ENCODE measurements around the gene ARID2.

ARID2 gene

DNA sequence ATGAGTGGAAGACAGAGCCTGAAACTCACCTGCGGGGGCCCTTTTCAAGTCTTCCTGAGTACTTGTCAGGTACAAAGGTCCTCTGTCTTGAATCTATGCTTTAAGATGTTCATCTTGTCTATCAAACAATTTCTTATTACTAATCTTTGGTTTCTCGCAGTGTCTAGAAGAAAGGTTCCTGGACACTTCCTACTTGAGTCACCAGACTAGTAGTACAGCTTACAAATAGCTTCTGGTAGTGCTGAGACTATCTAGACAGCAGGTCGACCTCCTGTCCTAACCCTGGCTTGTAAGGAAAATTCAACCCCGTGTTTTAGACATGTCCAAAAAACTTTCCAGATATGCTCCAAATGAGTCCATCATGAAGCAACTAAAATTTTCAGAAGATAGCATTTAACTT, 11.2 kb upstream of the ARID2 start:
- no peak for DNase-seq

DNA sequence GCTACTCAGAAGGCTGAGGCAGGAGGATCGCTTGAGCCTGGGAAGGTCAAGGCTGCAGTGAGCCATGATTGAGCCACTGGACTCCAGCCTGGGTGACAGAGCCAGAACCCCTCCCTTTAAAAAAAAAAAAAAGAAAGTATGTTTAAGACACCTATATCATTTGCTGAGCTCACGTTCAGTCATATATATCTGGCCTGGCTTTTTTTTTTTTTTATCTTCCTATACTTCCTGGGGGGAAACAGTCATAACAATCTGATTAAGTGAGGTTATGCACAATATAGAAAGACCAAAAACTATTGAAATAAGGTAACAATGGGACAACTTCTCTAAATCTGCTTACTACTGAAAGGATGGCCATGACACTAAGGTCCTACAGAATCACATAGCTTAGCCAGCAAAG, 9.4 kb upstream of the ARID2 start:
- no peak for DNase-seq

GRCh38 chr12:45721369-45721768, 8.1 kb upstream of the ARID2 start:
- DNase-seq: no peak

GRCh38 chr12:45721954-45722353, 7.6 kb upstream of the ARID2 start:
- no peak for DNase-seq

GRCh38 chr12:45725631-45726602, 3.6 kb upstream of the ARID2 start:
- peak in 29 of 56 donors; percentile 1 to 43 (median 8) for DNase-seq

DNA sequence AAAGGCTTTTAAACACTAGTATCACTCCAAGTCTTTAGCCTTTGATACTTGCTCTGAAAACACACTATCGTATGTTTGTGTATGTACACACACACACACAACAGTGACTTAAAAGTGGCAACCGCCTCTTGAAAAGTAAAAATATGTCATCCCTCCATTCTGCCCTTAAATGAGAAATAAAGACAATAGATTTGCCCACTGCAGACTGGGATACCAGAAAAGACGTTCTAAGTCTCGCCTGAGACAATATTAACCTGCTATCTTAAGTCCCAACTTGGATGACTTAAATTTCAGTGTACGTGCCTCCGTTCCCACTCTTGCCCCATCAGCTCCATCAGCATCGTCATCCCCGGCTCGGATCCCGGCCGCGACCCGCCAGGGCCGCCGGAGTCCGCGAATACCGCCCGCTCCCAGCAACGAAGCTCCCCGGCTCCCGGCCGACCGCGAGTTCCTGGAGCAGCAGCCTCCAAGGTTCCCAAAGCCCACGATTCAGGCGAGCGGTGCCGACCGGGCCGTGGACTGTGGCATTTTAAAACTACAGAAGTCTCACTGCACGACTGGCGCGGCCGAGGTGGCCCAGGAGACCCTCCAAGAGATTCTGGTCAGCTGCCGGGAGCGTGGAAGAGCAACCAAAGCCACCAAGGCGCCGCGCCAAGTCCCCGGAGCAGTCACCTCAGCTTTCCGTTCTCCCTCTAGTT, 2.8 kb upstream of the ARID2 start:
- DNase-seq: peak in 46 of 56 donors; percentile 41 to 90 (median 74)

DNA sequence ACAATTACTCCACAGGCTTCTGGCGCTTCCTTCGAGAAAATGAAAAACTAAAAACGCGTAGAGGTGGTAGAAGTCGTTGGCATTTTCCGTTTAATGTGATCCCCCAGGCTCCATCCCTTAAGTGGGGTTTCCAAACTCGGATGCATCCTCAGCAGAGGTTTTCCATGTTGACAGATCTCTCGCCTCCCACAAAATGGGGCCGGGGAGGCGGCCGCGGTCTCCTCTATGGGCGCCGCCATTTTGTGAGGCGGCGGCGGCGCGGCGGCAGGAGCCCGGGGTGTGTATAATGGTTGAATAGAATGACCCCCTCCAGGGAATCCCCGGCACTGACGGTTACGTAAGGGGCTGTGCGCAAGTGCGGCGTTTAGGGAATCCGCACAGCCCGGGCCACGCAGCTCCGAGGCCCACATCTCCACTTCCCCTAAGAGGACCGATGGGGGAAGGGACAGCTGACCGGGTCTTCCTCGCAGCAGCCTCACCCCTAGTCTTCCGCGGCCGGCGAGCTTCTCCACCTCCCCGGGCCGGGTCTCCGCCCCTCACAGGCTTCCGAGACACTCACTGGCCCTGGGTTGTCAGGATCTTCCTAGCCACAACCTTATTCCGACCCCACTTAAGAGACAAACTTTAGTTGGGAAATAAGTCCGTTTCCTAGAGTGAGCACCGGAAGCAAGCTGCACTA, 2.1 kb upstream of the ARID2 start:
- peak; percentile 67 to 95 (median 88) for DNase-seq

DNA sequence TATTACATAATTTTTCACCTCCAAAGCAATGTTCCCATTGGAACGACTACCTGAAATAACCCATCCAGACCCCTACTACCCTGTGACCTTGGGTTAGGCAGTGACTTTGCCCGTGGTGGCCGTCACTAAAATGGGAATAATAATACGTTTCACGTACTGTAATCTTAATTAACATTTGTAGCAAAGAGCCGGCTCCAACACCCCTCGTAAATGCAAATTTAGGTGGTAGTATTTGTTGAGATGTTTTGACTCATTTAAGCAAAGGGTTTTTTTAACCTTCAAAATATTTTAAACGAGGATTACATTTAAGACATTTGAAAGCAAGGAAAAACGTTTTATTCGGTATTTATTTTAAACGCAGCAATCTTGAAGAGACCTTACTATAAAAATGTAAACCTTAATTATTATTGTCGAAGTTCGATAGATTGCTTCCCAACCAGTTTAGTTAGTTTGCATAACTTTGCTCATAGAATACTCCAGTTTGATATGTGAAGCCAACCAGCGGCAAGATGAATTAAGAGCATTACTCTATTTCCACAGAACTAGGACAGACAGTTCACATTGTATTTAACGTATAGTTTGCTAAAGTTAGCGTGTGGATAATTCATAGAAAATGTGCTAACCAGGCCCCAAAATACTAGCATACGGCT, 1.4 kb upstream of the ARID2 start:
- peak in 1 of 56 donors; percentile 35 for DNase-seq

DNA sequence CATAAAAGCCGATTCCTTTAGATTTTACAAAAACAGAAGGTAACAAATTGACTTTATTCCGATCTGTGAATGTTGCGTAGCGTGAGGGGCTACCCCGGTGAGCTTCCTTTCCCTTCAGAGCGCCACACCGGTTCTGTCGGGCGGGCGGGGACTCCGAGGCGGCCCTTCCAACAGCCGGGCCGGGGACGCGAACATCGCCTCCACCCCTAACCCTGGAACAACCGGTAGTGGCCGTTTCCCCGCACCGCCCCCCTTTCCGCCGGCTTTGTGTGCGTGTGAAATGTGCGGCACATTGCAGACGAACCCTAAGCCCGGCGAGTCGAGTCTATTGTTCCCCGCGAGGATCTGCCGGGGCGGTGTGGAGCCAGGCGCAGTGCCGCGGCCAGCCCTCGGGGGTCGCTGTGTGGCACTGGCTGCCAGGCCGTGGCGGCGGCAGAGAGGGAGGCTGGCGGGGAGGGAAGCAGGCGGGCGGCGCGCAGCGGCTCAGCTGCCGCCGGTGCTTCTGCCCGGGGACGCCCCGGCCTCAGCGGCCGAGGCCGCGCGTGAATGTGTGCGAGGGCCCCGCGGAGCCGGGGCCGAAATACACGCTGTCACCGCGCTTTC, 775 bp upstream of the ARID2 start:
- DNase-seq: peak; percentile 29 to 98 (median 94)

DNA sequence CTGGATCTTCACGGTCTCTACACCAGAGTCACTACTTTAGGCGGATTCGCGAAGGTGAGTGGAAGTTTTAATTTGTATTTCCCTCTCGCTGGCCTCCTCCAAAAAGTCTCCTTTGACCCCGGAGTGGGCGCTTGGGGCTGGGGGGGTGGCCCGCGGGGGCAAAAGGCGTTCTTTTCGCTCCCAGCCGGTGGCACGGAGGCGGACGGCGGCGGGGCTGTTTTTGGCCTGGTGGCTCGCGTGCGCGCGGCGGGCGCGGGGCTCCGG, 510 bp downstream of the ARID2 start:
- DNase-seq: peak in 13 of 56 donors; percentile 26 to 76 (median 49)

DNA sequence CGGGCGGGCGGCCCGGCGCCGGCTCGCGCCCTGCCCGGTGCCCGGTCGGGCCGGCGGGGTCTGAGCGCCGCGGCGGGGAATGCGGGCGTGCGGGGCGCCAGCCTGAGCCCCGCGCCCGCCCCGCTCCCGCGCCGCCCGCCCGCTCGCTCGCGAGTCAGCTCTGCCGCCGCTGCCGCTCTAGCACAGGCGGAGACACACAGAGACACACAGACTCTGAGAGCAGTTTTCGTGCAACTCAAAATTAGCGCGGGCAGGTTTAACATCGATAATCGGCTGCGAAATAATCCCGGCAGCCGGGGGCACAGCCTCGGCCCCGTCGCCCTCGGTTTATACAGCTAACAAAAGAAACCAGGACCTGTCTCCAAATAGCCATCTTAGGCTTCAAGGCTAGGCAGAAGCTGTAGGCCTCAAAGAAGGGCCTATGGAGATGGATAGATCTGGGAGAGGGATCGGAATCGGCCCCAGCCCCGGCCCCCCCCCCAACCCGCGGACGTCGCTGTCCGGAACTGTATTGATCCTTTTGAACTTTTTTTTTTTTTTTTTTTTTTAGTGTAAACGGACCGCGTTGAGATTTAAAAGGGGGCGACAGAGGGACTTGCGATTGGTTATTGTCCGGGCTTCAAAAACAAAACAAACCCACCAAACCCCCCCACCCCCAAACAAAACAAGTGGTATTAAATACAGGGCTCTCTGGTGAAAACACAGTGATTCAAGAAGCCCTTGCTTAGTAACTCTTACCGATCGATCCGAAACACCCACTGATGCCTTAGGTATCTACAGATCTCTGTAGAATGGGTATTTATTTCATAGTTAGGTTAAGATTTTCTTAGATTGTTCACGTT, 1.1 kb downstream of the ARID2 start:
- peak in 48 of 56 donors; percentile 3 to 70 (median 43) for DNase-seq

GRCh38 chr12:45731190-45731775, 1.8 kb downstream of the ARID2 start:
- no peak for DNase-seq

DNA sequence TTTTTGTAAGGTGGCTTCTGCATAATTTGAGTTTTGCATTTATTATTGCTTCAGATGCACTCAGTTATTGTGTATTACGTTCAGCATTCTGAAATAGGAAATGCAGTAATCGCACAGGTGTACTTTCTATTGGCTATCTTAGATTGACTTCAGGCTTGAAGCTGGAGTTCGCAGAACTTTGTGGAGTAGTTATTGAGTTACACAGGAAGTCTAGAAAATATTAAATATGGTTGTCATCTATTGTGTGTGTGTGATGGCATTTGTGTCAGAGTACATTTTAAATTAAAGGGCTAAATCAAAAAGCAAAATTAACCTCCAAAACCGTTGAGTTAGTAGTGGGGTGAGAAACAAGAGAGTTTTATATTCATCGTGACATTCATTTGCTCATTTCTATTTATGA, 2.7 kb downstream of the ARID2 start:
- DNase-seq: no peak

DNA sequence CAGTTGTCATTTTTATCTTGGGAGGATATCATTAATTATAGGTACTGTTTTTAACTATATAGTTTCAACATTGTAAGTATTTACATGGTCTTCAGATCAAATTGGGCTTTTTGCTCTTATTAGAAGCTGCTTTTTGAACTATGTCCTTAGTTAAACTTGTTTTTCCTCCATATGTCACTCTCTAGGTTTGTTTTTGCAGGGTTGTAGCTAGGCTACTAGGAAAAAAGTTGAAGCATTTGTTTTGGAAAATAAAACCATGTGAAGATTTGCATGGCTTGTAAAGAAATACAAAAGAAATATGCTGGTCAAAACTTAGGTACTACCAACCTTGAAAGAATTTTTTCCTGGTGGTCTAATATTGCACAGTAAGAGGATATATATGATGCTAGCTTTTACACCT, 3.4 kb downstream of the ARID2 start:
- DNase-seq: no peak

GRCh38 chr12:45737638-45738037, 8.1 kb downstream of the ARID2 start:
- DNase-seq: no peak

DNA sequence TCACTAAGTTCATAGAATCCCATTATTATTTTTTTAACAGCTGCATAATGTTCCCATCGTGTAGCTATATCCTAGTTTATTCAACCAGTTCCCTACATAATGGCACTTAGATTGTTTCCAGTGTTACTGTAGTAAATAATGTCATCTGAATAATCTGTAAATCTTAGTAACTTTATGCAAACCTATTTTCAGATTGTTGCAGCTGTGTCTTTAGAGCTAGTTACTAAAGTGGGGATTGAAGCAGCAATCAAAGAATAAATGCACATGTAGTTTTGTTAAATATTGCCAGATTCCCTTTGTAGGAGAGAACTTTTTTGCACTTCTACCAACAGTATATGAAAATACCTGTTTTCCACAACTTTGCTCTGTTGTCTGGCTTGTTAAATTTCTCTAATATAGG, 13.1 kb downstream of the ARID2 start:
- no peak for DNase-seq

- no peak for DNase-seq
Observed at GRCh38 chr12:45743247-45743646, 13.7 kb downstream of the ARID2 start.

- DNase-seq: no peak
Observed at GRCh38 chr12:45745861-45746277, 16.4 kb downstream of the ARID2 start.

- peak in 1 of 56 donors; percentile 2 for DNase-seq
Observed at GRCh38 chr12:45756666-45757065, 27.2 kb downstream of the ARID2 start.

GRCh38 chr12:45757172-45757571, 27.7 kb downstream of the ARID2 start:
- no peak for DNase-seq

All from nucleus accumbens (tissue), 56 donors.